HepG2 (cell line): ENCODE data around the gene BBC3. TPM values are rescaled to one million over a fixed set of nuclear protein-coding genes. Genes with fewer than 3 reads are reported as not detected.
A peak's percentile ranks its signal among the peaks of the same experiment; 100 is the strongest.

ENCODE experiments used
- ARID2 ChIP-seq: sonication (generic); formaldehyde crosslinking; IDR thresholded peaks from 2 replicates; pipeline ENCODE4 v1.8.1; 2022; ENCODE audit warnings: mild to moderate bottlenecking, missing genetic modification reagents, borderline replicate concordance
- ISX ChIP-seq: sonication (generic); formaldehyde crosslinking; conservative IDR thresholded peaks from 2 replicates; pipeline ENCODE4 v1.5.0; 2020; ENCODE audit warnings: missing genetic modification reagents
- PRMT3 ChIP-seq: sonication (generic); formaldehyde crosslinking; IDR thresholded peaks from 2 replicates; pipeline ENCODE4 v1.8.1; 2022; ENCODE audit warnings: low read depth, mild to moderate bottlenecking, moderate library complexity, missing genetic modification reagents, borderline replicate concordance
- RBM22 ChIP-seq: fragments of 200-400 bp; formaldehyde crosslinking; optimal IDR thresholded peaks from 2 replicates; pipeline ENCODE3; 2017; ENCODE audit warnings: mild to moderate bottlenecking, low read length, moderate library complexity
- TARDBP ChIP-seq: sonication (generic); formaldehyde crosslinking; IDR thresholded peaks from 2 replicates; pipeline ENCODE4 v1.8.0; 2022; ENCODE audit warnings: mild to moderate bottlenecking, missing genetic modification reagents
- ZBTB33 ChIP-seq: sonication (generic); formaldehyde crosslinking; IDR thresholded peaks from 2 replicates; pipeline ENCODE4 v1.4.0; 2020; ENCODE audit warnings: missing genetic modification reagents
- ZNF362 ChIP-seq: sonication (generic); formaldehyde crosslinking; IDR thresholded peaks from 2 replicates; pipeline ENCODE4 v1.4.0; 2020; ENCODE audit warnings: missing genetic modification reagents, mild to moderate bottlenecking, borderline replicate concordance
- polyA plus RNA-seq, 8 experiments: library from polyadenylated mRNA; depleted of rRNA in 3 of 8; stranded (reverse) in 7 of 8; unstranded in 1 of 8; fragments of >200 nt; fragmentation: Illumina TruSeq in 4 of 8; extraction: Trizol in 4 of 8; gene quantifications; 2 replicates each; pipeline versions ENCODE4 v1.2.1 to v1.2.3, GENCODE V29; 2011 to 2016; ENCODE audit warnings: low read depth in 4 of 8, missing spikeins in 1 of 8, mixed read lengths in 1 of 8; ENCODE audit not compliant: insufficient read depth in 1 of 8
- total RNA-seq, 5 experiments: library from RNA; depleted of rRNA; stranded (reverse); fragments of >200 nt; fragmentation: Illumina TruSeq; extraction: Trizol; gene quantifications; 2 replicates each; pipeline ENCODE4 v1.2.3, GENCODE V29; 2016; ENCODE audit warnings: low read depth in 1 of 5
- TF ChIP-seq, protein P1 (sequence below): sonication (generic); formaldehyde crosslinking; IDR thresholded peaks from 2 replicates; pipeline ENCODE4 v1.5.0; 2020; ENCODE audit warnings: mild to moderate bottlenecking, missing genetic modification reagents, borderline replicate concordance
- TF ChIP-seq, protein P2 (sequence below): sonication (generic); formaldehyde crosslinking; IDR thresholded peaks from 2 replicates; pipeline ENCODE4 v1.4.0; 2020; ENCODE audit warnings: missing genetic modification reagents
- TF ChIP-seq, protein P3 (sequence below): sonication (generic); formaldehyde crosslinking; IDR thresholded peaks from 2 replicates; pipeline ENCODE4 v1.8.0; 2023; ENCODE audit warnings: mild to moderate bottlenecking, missing genetic modification reagents

BBC3 gene
- total and polyA plus RNA-seq, 2 of the 13 experiments (the other 11 are each of a cell fraction or from before 2014, with no cell fraction given): 6.1 to 8.8 TPM

- TF ChIP-seq ZNF362: peak; percentile 83
- TF ChIP-seq, protein P1, sequence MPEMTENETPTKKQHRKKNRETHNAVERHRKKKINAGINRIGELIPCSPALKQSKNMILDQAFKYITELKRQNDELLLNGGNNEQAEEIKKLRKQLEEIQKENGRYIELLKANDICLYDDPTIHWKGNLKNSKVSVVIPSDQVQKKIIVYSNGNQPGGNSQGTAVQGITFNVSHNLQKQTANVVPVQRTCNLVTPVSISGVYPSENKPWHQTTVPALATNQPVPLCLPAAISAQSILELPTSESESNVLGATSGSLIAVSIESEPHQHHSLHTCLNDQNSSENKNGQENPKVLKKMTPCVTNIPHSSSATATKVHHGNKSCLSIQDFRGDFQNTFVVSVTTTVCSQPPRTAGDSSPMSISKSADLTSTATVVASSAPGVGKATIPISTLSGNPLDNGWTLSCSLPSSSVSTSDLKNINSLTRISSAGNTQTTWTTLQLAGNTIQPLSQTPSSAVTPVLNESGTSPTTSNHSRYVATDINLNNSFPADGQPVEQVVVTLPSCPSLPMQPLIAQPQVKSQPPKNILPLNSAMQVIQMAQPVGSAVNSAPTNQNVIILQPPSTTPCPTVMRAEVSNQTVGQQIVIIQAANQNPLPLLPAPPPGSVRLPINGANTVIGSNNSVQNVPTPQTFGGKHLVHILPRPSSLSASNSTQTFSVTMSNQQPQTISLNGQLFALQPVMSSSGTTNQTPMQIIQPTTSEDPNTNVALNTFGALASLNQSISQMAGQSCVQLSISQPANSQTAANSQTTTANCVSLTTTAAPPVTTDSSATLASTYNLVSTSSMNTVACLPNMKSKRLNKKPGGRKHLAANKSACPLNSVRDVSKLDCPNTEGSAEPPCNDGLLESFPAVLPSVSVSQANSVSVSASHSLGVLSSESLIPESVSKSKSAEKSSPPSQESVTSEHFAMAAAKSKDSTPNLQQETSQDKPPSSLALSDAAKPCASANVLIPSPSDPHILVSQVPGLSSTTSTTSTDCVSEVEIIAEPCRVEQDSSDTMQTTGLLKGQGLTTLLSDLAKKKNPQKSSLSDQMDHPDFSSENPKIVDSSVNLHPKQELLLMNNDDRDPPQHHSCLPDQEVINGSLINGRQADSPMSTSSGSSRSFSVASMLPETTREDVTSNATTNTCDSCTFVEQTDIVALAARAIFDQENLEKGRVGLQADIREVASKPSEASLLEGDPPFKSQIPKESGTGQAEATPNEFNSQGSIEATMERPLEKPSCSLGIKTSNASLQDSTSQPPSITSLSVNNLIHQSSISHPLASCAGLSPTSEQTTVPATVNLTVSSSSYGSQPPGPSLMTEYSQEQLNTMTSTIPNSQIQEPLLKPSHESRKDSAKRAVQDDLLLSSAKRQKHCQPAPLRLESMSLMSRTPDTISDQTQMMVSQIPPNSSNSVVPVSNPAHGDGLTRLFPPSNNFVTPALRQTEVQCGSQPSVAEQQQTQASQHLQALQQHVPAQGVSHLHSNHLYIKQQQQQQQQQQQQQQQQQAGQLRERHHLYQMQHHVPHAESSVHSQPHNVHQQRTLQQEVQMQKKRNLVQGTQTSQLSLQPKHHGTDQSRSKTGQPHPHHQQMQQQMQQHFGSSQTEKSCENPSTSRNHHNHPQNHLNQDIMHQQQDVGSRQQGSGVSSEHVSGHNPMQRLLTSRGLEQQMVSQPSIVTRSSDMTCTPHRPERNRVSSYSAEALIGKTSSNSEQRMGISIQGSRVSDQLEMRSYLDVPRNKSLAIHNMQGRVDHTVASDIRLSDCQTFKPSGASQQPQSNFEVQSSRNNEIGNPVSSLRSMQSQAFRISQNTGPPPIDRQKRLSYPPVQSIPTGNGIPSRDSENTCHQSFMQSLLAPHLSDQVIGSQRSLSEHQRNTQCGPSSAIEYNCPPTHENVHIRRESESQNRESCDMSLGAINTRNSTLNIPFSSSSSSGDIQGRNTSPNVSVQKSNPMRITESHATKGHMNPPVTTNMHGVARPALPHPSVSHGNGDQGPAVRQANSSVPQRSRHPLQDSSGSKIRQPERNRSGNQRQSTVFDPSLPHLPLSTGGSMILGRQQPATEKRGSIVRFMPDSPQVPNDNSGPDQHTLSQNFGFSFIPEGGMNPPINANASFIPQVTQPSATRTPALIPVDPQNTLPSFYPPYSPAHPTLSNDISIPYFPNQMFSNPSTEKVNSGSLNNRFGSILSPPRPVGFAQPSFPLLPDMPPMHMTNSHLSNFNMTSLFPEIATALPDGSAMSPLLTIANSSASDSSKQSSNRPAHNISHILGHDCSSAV (CRISPR knock-in tag): no peak
- TF ChIP-seq ARID2 (CRISPR knock-in tag): 0 out of 2 replicates have a peak, but pooled peaks have one; percentile 70
- no peak for TF ChIP-seq TARDBP (CRISPR knock-in tag)
- TF ChIP-seq, protein P2, sequence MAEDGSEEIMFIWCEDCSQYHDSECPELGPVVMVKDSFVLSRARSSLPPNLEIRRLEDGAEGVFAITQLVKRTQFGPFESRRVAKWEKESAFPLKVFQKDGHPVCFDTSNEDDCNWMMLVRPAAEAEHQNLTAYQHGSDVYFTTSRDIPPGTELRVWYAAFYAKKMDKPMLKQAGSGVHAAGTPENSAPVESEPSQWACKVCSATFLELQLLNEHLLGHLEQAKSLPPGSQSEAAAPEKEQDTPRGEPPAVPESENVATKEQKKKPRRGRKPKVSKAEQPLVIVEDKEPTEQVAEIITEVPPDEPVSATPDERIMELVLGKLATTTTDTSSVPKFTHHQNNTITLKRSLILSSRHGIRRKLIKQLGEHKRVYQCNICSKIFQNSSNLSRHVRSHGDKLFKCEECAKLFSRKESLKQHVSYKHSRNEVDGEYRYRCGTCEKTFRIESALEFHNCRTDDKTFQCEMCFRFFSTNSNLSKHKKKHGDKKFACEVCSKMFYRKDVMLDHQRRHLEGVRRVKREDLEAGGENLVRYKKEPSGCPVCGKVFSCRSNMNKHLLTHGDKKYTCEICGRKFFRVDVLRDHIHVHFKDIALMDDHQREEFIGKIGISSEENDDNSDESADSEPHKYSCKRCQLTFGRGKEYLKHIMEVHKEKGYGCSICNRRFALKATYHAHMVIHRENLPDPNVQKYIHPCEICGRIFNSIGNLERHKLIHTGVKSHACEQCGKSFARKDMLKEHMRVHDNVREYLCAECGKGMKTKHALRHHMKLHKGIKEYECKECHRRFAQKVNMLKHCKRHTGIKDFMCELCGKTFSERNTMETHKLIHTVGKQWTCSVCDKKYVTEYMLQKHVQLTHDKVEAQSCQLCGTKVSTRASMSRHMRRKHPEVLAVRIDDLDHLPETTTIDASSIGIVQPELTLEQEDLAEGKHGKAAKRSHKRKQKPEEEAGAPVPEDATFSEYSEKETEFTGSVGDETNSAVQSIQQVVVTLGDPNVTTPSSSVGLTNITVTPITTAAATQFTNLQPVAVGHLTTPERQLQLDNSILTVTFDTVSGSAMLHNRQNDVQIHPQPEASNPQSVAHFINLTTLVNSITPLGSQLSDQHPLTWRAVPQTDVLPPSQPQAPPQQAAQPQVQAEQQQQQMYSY: 0 out of 2 replicates have a peak, but pooled peaks have one; percentile 36
- TF ChIP-seq, protein P3, sequence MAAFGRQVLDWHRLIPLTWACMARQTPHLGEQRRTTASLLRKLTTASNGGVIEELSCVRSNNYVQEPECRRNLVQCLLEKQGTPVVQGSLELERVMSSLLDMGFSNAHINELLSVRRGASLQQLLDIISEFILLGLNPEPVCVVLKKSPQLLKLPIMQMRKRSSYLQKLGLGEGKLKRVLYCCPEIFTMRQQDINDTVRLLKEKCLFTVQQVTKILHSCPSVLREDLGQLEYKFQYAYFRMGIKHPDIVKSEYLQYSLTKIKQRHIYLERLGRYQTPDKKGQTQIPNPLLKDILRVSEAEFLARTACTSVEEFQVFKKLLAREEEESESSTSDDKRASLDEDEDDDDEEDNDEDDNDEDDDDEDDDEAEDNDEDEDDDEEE (CRISPR knock-in tag): no peak
- no peak for TF ChIP-seq ZBTB33 (CRISPR knock-in tag)
- no peak for TF ChIP-seq ISX (CRISPR knock-in tag)
- TF ChIP-seq RBM22: peak; percentile 20
- TF ChIP-seq PRMT3 (CRISPR knock-in tag): no peak
Measured at GRCh38 chr19:47257411-47258169, 26.6 kb upstream of the BBC3 start (continued).
